ENCODE results near the gene ZNF688. TPM values are rescaled to one million over a fixed set of nuclear protein-coding genes. Genes with fewer than 3 reads are reported as not detected.
A peak's percentile ranks its signal among the peaks of the same experiment; 100 is the strongest.

The ZNF688 gene
- total RNA-seq, 1 donor from 2014 or later = 9.2 TPM

- TF ChIP-seq, protein P1, sequence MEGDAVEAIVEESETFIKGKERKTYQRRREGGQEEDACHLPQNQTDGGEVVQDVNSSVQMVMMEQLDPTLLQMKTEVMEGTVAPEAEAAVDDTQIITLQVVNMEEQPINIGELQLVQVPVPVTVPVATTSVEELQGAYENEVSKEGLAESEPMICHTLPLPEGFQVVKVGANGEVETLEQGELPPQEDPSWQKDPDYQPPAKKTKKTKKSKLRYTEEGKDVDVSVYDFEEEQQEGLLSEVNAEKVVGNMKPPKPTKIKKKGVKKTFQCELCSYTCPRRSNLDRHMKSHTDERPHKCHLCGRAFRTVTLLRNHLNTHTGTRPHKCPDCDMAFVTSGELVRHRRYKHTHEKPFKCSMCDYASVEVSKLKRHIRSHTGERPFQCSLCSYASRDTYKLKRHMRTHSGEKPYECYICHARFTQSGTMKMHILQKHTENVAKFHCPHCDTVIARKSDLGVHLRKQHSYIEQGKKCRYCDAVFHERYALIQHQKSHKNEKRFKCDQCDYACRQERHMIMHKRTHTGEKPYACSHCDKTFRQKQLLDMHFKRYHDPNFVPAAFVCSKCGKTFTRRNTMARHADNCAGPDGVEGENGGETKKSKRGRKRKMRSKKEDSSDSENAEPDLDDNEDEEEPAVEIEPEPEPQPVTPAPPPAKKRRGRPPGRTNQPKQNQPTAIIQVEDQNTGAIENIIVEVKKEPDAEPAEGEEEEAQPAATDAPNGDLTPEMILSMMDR (IDR thresholded peaks at IDR 0.05; ENCODE audit: insufficient read depth, low read length, poor library complexity, severe bottlenecking) = no peak
- DNase-seq (ENCODE audit: low read depth) = no peak
- no peaks in the 10 kb centered on the region for H3K27me3 ChIP-seq (ENCODE audit: control insufficient read depth, insufficient read depth, low read length)
- no peak overlapping the region for H3K4me3 ChIP-seq (ENCODE audit: low read depth, low read length)
- no peaks in the 10 kb centered on the region for H3K36me3 ChIP-seq (ENCODE audit: control insufficient read depth, insufficient read depth, low read length)
Observed at GRCh38 chr16:30588651-30589050, 17.1 kb upstream of the ZNF688 start.

DNA sequence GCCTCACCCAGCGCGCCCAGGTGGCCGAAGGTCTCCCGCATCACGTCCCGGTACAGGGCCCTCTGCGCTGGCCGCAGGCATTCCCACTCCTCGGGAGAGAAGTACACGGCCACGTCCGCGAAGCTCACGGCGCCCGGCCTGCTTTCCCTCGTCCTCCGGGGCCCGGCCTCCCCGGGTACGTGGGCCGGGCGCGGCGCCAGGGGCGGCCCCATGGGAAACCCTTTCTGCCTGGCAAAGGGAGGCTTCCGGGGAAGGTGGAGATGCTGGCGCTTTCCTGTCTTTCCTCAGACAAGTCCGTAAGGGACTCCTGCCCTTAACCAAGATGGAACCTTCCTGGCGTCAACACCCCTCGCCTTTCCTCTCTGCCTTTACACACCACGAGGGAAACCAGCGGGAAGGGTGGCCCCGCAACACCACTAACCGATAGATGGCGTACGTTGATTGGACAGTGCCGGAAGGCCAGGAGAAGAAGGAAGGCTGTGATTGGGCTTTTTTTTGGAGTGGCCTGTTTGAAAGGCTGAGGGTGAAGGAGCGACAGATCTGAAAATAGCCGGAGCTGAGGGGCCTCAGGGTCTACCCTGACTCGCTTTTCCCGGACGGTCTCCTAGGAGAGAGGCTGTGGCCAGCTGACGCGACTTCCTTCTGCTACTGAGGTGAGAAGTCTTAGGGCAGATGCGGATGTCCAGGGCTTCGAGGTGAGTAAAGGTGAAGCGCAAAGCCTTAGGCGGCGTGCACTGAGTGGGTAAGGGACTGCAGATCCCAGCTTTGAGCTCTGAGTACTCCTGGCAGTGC is 14.1 kb upstream of the ZNF688 start, which contains the start of gene ZNF785:
Gene ZNF785, minus strand, starts transcription at position 298 of the 792 bp plus-strand sequence. Its CDS starts 86 bp downstream, at position 212.
- DNase-seq (ENCODE audit: low read depth) = peak; percentile 97
- H3K36me3 ChIP-seq (ENCODE audit: control insufficient read depth, insufficient read depth, low read length) = peaks cover 1% of the 10 kb centered on the region
- TF ChIP-seq, protein P1 (IDR thresholded peaks at IDR 0.05; ENCODE audit: insufficient read depth, low read length, poor library complexity, severe bottlenecking) = peak; percentile 5
- H3K27me3 ChIP-seq (ENCODE audit: control insufficient read depth, insufficient read depth, low read length) = no peaks in the 10 kb centered on the region
- H3K4me3 ChIP-seq (ENCODE audit: low read depth, low read length) = peak within 1 kb of the TSS; percentile 88

DNA sequence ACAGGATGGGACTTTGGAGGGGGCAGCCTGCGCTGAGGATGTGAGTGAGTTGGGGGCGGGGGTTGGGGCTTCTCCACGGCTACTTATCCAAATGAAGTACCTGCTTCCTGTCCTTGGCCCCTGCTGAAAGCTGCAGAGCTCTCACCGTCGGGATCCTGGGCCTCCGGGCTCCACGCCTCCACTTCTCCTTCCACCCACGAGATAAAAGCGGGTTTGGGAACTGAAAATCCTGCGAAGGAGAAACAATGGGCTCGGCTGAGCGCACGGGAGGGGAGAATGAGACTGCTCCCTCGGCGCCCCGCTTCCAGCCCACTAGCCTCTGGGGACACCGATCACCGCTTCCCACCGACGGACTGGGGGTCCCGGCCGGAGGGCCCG is 13.5 kb upstream of the ZNF688 start:
- no peak for DNase-seq (ENCODE audit: low read depth)
- TF ChIP-seq, protein P1 (IDR thresholded peaks at IDR 0.05; ENCODE audit: insufficient read depth, low read length, poor library complexity, severe bottlenecking) = no peak
- Histone ChIP-seq H3K27me3 (ENCODE audit: control insufficient read depth, insufficient read depth, low read length) (no peaks in the 10 kb centered on the region), H3K4me3 (ENCODE audit: low read depth, low read length) (peak overlapping the region; percentile 88), H3K36me3 (ENCODE audit: control insufficient read depth, insufficient read depth, low read length) (peaks cover 1% of the 10 kb centered on the region)

GRCh38 chr16:30582611-30583340 is 11.3 kb upstream of the ZNF688 start:
- no peak for DNase-seq (ENCODE audit: low read depth)
- TF ChIP-seq, protein P1 (IDR thresholded peaks at IDR 0.05; ENCODE audit: insufficient read depth, low read length, poor library complexity, severe bottlenecking) = no peak
- no peak overlapping the region for H3K4me3 ChIP-seq (ENCODE audit: low read depth, low read length)
- no peaks in the 10 kb centered on the region for H3K27me3 ChIP-seq (ENCODE audit: control insufficient read depth, insufficient read depth, low read length)
- H3K36me3 ChIP-seq (ENCODE audit: control insufficient read depth, insufficient read depth, low read length) = peaks cover 1% of the 10 kb centered on the region

GRCh38 chr16:30581457-30581856 is 9.9 kb upstream of the ZNF688 start:
- TF ChIP-seq, protein P1 (IDR thresholded peaks at IDR 0.05; ENCODE audit: insufficient read depth, low read length, poor library complexity, severe bottlenecking) = no peak
- Histone ChIP-seq H3K4me3 (ENCODE audit: low read depth, low read length) (no peak overlapping the region), H3K27me3 (ENCODE audit: control insufficient read depth, insufficient read depth, low read length) (no peaks in the 10 kb centered on the region), H3K36me3 (ENCODE audit: control insufficient read depth, insufficient read depth, low read length) (peaks cover 1% of the 10 kb centered on the region)
- no peak for DNase-seq (ENCODE audit: low read depth)
